ENCODE measurements around the gene ADGRB3. TPM values are rescaled to one million over a fixed set of nuclear protein-coding genes. Genes with fewer than 3 reads are reported as not detected.
"Not testable (repeated sequence)": the region's sequence is repeated elsewhere in the genome, so short reads cannot be mapped to it uniquely, and the experiment has no call there.

The ADGRB3 gene
- total RNA-seq, 1 donor from 2014 or later = 6.7 TPM

- no peak for DNase-seq (ENCODE audit: low spot score)
These were observed 792.8 kb downstream of the ADGRB3 start for GRCh38 chr6:69427882-69428281.

- DNase-seq (ENCODE audit: low spot score) = not testable (repeated sequence)
These were observed 797.1 kb downstream of the ADGRB3 start for GRCh38 chr6:69432168-69432567.

GRCh38 chr6:69433116-69433515 is 798.0 kb downstream of the ADGRB3 start:
- DNase-seq (ENCODE audit: low spot score) = not testable (repeated sequence)

GRCh38 chr6:69438113-69438512 is 803.0 kb downstream of the ADGRB3 start:
- DNase-seq (ENCODE audit: low spot score) = no peak

Measured in ureter (tissue), 1 donor.